Thymus (tissue), 11 donors: ENCODE data around the gene PAFAH1B2. TPM values are rescaled to one million over a fixed set of nuclear protein-coding genes. Genes with fewer than 3 reads are reported as not detected.

Experiments used
- DNase-seq, 9 donors: peaks; one replicate each; pipeline ENCODE4 v3.0.0-alpha.2; 2013; ENCODE audit warnings: low spot score in 9 of 9, low read depth in 6 of 9, missing footprints in 1 of 9
- H3K27ac ChIP-seq, 2 donors: one replicate each; pipeline ENCODE4 v1.5.1; 2013; ENCODE audit warnings: control low read depth in 1 of 2, low read depth in 1 of 2, low read length in 1 of 2, mild to moderate bottlenecking in 1 of 2, moderate library complexity in 1 of 2
- H3K27me3 ChIP-seq, 2 donors: one replicate each; pipeline ENCODE4 v1.5.1; 2013; ENCODE audit warnings: low read length in 1 of 2; ENCODE audit not compliant: control insufficient read depth in 2 of 2, insufficient read depth in 1 of 2
- H3K36me3 ChIP-seq, 2 donors: one replicate each; pipeline ENCODE4 v1.5.1; 2013; ENCODE audit warnings: low read length in 1 of 2, mild to moderate bottlenecking in 1 of 2, moderate library complexity in 1 of 2; ENCODE audit not compliant: control insufficient read depth in 2 of 2, insufficient read depth in 2 of 2
- H3K4me1 ChIP-seq, 2 donors: one replicate each; pipeline ENCODE4 v1.5.1; 2013; ENCODE audit warnings: low read length in 2 of 2; ENCODE audit not compliant: control insufficient read depth in 2 of 2, insufficient read depth in 2 of 2
- H3K4me3 ChIP-seq, 2 donors: one replicate each; pipeline ENCODE4 v1.5.1; 2013; ENCODE audit warnings: low read length in 2 of 2, control low read depth in 1 of 2, mild to moderate bottlenecking in 1 of 2
- H3K9me3 ChIP-seq, 2 donors: one replicate each; pipeline ENCODE4 v1.5.1; 2013; ENCODE audit warnings: low read length in 1 of 2, mild to moderate bottlenecking in 1 of 2; ENCODE audit not compliant: control insufficient read depth in 2 of 2, insufficient read depth in 1 of 2
- WGBS: extraction: QIAGEN DNeasy Blood & Tissue Kit; methylation state at CpG from one replicate; pipeline ENCODE4 v1.1.7; 2013; 5-methylcytosine and 5-hydroxymethylcytosine counted together
- polyA plus RNA-seq: library from polyadenylated mRNA; stranded (reverse); fragments of 200-250 nt; gene quantifications from one replicate; pipeline ENCODE4 v1.2.3, GENCODE V29; 2013
- total RNA-seq: library from RNA; stranded (reverse); fragments of 120-200 nt; gene quantifications from one replicate; pipeline ENCODE4 v1.2.4, GENCODE V29; 2013
- donor health status: healthy.

PAFAH1B2 gene
- total and polyA plus RNA-seq, 2 donors = 35.2 to 41.9 TPM

DNA sequence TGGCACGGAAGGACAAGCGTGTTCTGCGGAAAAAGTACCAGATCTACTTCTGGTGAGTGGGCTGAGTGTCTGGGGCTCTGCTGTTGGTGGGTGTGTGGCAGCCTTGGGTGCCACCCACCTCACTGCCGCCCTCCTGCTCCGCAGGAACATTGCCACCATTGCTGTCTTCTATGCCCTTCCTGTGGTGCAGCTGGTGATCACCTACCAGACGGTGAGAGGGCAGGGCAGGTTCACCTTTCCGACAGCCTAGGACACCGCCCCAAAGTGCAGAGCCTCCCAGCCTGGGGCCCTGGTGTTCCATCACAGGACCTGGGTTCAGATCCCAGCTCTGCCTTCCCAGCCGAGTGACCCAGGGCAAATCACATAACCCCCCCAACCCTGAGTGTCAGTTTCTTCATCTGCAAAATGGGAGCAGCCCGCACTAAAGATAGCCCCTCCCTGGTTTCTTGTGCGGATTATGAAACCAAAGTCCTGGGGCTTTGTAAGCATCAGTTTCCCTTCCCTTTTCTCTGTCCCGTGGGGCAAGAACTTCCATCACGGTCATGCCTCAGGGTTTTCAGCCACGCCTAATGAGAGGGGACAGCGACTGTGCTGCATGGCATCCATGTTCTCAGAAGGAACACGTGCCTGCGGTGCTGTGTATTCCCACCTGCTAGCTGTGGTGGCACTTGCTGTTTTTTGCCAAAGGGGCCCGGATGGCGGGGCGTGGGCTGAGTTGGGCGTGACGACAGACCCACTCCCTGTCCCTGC lies 45.3 kb downstream of the PAFAH1B2 start:
- no peaks in the 10 kb centered on the region for H3K9me3 ChIP-seq
- DNase-seq = no peak
- WGBS = 97% methylated on average over 22 of the region's 22 CpGs
- no peaks in the 10 kb centered on the region for H3K27me3 ChIP-seq
- H3K27ac ChIP-seq = no peak overlapping the region
- no peak overlapping the region for H3K4me3 ChIP-seq
- H3K4me1 ChIP-seq = no peaks in the 10 kb centered on the region
- peaks cover 6 to 51% of the 10 kb centered on the region in 2 donors for H3K36me3 ChIP-seq

DNA sequence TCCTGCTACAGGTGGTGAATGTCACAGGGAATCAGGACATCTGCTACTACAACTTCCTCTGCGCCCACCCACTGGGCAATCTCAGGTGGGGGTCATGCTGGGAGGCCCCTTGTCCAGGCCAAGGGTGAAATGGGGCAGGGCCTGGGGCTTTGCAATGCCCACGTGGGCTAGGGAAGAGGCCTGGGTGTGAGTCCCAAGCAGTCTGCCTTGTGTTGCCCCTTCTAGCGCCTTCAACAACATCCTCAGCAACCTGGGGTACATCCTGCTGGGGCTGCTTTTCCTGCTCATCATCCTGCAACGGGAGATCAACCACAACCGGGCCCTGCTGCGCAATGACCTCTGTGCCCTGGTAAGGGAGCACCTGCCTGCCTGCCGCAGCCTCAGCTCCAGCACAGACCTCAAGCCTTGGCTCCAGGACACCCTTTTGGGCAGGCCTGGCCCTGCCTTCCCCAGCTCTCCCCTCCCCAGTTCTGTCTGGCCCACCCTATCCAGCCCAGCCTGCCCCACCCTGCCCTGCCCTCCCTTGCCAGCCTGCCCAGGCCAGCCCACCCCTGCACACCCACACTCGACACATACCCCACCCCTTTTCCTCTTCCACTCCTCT lies 46.0 kb downstream of the PAFAH1B2 start:
- WGBS = 91% methylated on average over 8 of the region's 8 CpGs
- Histone ChIP-seq H3K4me3 (no peak overlapping the region), H3K36me3 (peaks cover 6 to 51% of the 10 kb centered on the region in 2 donors), H3K9me3 (no peaks in the 10 kb centered on the region), H3K4me1 (no peaks in the 10 kb centered on the region), H3K27ac (no peak overlapping the region), H3K27me3 (no peaks in the 10 kb centered on the region)
- no peak for DNase-seq

DNA sequence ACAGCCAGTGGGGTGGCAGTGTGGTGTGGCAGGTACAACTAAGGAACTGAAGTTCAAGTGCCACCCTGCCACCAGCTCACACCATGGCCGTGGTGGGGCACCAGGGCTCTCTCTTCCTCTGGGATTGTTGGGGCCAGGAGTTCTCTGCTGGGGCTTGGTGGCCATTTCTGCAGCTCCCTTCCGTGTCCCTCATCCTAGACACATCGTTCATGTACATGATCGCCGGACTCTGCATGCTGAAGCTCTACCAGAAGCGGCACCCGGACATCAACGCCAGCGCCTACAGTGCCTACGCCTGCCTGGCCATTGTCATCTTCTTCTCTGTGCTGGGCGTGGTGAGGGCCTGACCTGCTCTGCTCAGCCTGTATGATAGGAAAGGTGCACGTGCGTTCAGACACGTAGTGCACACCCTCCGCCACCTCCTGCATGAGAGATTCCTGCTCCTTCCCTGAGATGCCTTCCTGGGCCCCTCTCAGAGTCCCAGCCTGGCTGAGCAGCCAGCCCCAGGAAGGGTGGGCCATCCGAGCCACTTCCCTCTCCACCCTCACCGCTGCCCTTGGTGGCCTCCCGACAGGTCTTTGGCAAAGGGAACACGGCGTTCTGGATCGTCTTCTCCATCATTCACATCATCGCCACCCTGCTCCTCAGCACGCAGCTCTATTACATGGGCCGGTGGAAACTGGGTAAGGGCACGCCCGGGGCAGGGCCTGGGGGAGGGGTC lies 47.8 kb downstream of the PAFAH1B2 start:
- H3K36me3 ChIP-seq = peaks cover 6 to 51% of the 10 kb centered on the region in 2 donors
- no peak overlapping the region for H3K27ac ChIP-seq
- H3K27me3 ChIP-seq = no peaks in the 10 kb centered on the region
- no peaks in the 10 kb centered on the region for H3K9me3 ChIP-seq
- 97% methylated on average over 26 of the region's 26 CpGs for WGBS
- no peak overlapping the region for H3K4me3 ChIP-seq
- DNase-seq = no peak
- H3K4me1 ChIP-seq = no peaks in the 10 kb centered on the region

DNA sequence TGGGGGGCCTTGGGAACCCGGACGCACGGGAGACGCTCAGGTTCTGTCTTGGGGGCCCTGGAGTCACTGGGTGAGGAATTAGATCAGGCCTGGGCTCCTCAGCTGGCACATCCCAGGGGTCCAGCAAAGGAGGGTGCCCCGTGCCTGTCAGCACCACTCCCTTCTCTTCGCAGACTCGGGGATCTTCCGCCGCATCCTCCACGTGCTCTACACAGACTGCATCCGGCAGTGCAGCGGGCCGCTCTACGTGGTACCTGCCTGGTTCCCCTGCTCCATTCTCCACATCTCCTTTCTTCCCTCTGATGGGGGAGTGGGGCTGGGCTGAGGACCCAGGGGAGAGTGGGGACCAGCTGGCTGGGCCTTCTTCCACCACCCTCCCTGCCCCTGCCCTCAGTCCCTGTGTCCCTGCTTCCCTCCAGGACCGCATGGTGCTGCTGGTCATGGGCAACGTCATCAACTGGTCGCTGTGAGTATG lies 48.4 kb downstream of the PAFAH1B2 start:
- Histone ChIP-seq H3K9me3 (no peaks in the 10 kb centered on the region), H3K4me3 (no peak overlapping the region), H3K27me3 (no peaks in the 10 kb centered on the region), H3K27ac (no peak overlapping the region), H3K4me1 (no peaks in the 10 kb centered on the region), H3K36me3 (peaks cover 6 to 49% of the 10 kb centered on the region in 2 donors)
- 97% methylated on average over 17 of the region's 17 CpGs for WGBS
- DNase-seq = no peak

DNA sequence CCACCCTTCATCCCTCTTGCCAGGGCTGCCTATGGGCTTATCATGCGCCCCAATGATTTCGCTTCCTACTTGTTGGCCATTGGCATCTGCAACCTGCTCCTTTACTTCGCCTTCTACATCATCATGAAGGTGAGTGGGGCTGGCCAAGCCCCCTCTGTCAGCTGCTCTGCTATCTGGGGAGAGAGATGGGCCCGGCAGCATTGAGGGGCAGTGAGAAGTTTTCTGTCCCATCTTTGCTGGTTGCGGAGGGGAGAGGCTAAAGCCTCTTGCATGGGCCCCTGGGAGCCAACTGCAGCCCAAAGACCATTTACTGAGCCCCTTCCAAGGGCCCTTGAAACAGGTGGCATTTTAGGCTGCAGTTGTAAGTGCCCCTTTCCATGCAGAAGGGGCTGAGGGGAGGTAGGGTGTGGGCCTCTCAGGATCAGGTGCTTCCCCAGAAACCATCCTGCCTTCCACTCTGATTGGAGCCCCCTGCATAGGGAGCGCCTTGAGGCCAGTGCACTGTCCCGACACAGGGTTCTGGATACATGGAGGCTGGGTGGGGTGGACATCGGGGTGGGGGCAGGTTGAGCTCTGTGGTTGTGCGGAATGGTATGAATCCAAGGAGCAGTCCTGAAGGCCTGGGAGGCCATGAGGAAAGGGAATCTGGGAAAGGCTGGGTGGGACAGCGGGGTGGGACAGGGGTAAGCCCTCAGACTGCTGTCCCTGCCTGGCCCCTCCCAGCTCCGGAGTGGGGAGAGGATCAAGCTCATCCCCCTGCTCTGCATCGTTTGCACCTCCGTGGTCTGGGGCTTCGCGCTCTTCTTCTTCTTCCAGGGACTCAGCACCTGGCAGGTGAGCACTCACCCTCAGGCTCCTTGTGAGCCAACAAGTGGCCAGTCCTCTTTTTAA lies 49.3 kb downstream of the PAFAH1B2 start:
- H3K27me3 ChIP-seq = peaks cover 0 to under 1% of the 10 kb centered on the region in 2 donors
- no peak overlapping the region for H3K4me3 ChIP-seq
- no peak for DNase-seq
- 98% methylated on average over 15 of the region's 15 CpGs for WGBS
- H3K36me3 ChIP-seq = peaks cover 6 to 42% of the 10 kb centered on the region in 2 donors
- no peaks in the 10 kb centered on the region for H3K9me3 ChIP-seq
- no peaks in the 10 kb centered on the region for H3K4me1 ChIP-seq
- no peak overlapping the region for H3K27ac ChIP-seq

DNA sequence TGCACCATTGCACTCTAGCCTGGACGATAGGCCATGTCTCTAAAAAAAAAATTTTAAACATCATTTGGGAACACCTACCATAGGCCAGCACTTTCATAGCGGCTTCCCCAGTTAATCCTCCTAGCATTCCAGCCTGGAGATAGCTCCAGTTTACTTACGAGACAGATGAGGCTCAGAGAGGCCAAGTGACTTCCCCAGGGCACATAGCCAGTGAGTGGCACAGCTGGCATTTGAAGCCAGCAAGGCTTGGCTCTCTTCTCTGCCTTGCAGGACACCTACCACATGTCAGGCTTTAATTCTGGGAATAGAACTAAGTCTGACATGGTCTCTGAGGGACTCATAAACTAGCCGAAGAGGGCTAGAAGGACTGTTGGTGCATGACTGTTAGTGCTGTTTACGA lies 50.2 kb downstream of the PAFAH1B2 start:
- Histone ChIP-seq H3K4me1 (no peaks in the 10 kb centered on the region), H3K9me3 (no peaks in the 10 kb centered on the region), H3K36me3 (peaks cover 6 to 33% of the 10 kb centered on the region in 2 donors), H3K27me3 (peaks cover 0 to 10% of the 10 kb centered on the region in 2 donors), H3K27ac (no peak overlapping the region), H3K4me3 (no peak overlapping the region)
- WGBS = 93% methylated on average over 5 of the region's 5 CpGs
- DNase-seq = no peak

DNA sequence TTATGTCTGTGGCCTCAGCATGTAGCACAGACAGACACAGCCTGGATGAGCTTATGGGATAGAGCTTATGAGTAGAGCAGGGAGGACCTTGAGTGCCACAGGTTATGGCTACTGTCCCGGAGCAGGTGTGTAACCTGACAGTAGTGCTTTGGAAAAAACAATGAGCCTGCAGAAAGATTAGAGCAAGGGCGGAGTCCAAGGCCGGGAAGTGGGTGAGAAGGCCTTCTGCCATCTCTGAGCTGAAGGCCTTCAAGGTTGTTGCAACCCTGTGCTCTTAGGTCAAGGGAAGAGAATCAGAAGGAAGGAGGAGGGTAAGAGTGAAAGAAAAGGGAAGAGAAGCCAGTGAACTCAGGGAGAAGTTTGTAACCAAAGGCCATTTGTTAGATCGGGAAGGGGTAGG lies 51.2 kb downstream of the PAFAH1B2 start:
- H3K27ac ChIP-seq = no peak overlapping the region

DNA sequence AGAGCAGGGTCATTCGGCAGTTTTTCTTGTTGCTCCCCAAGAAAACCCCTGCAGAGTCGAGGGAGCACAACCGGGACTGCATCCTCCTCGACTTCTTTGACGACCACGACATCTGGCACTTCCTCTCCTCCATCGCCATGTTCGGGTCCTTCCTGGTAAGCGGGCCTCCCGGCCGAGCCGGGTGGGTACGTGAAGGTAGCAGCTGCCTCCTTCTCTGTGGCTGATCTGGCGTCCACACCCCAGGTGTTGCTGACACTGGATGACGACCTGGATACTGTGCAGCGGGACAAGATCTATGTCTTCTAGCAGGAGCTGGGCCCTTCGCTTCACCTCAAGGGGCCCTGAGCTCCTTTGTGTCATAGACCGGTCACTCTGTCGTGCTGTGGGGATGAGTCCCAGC lies 51.7 kb downstream of the PAFAH1B2 start:
- Histone ChIP-seq H3K4me3 (no peak overlapping the region), H3K9me3 (no peaks in the 10 kb centered on the region), H3K4me1 (no peaks in the 10 kb centered on the region), H3K27ac (no peak overlapping the region), H3K27me3 (peaks cover 0 to 17% of the 10 kb centered on the region in 2 donors), H3K36me3 (peaks cover 6 to 23% of the 10 kb centered on the region in 2 donors)
- WGBS = 71% methylated on average over 19 of the region's 19 CpGs
- no peak for DNase-seq

More for the DNA sequence above, 51.2 kb downstream of the PAFAH1B2 start:
- no peak overlapping the region for H3K4me3 ChIP-seq
- DNase-seq = no peak
- no peaks in the 10 kb centered on the region for H3K9me3 ChIP-seq
- H3K4me1 ChIP-seq = no peaks in the 10 kb centered on the region
- H3K36me3 ChIP-seq = peaks cover 6 to 23% of the 10 kb centered on the region in 2 donors
- 97% methylated on average over 4 of the region's 4 CpGs for WGBS
- peaks cover 0 to 17% of the 10 kb centered on the region in 2 donors for H3K27me3 ChIP-seq
